ENCODE results near the gene PRKG1. TPM values are rescaled to one million over a fixed set of nuclear protein-coding genes. Genes with fewer than 3 reads are reported as not detected.
"Not testable (repeated sequence)": the region's sequence is repeated elsewhere in the genome, so short reads cannot be mapped to it uniquely, and the experiment has no call there.

The PRKG1 gene
- total and polyA plus RNA-seq, 2 experiments from 2014 or later: 10.7 to 21.8 TPM

DNA sequence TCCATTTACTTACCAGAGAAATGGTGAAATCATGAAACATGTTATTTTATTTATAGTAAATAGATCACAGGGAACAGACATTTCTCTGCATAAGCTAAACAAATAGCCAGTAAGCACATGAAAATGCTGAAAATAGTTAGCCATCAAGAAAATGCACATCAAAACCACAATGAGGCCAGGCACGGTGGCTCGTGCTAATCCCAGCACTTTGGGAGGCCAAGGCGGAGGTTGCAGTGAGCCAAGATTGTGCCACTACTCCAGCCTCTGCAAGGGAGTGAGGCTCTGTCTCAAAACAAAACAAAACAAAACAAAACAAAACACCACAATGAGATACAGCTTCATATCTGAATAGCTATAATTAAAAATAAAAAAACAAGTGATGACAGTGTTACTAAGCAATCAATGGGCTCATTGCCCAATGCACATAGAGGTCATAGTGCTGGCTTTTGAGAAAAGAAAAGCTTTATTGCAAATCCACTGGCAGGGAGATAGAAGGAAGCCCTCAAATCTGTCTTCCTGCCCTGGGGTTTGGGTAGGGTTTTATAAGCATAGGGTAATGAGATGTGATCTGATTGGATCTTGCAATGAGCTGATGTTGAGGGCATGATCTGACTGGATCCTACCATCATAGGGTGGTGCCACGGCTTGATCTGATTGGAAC lies 608.9 kb downstream of the PRKG1 start:
- Histone ChIP-seq H3K4me3 (no peak overlapping the region), H3K4me1 (ENCODE audit: insufficient read depth) (peaks cover 15% of the 10 kb centered on the region), H3K36me3 (ENCODE audit: low read depth) (no peaks in the 10 kb centered on the region), H4K20me1 (ENCODE audit: insufficient read depth) (no peaks in the 10 kb centered on the region), H3K4me2 (ENCODE audit: unreplicated experiment) (peak overlapping the region; percentile 31), H3K79me2 (ENCODE audit: insufficient read depth) (no peaks in the 10 kb centered on the region), H3K9me2 (ENCODE audit: insufficient read depth) (no peaks in the 10 kb centered on the region), H3K27me3 (replicated peaks; ENCODE audit: insufficient read depth) (no peaks in the 10 kb centered on the region), H2AFZ (no peak overlapping the region), H3K27ac (peak overlapping the region; percentile 17), H3F3A (ENCODE audit: insufficient read depth) (peaks cover 7% of the 10 kb centered on the region), H3K9me3 (ENCODE audit: low read depth) (no peaks in the 10 kb centered on the region), H3K9ac (no peak overlapping the region)
- in situ Hi-C loops (cut with MboI): no loop called here
- TF ChIP-seq EZH2phosphoT487 (IDR thresholded peaks at IDR 0.05; ENCODE audit: insufficient read depth, low read depth) (no peak), EZH2 (IDR thresholded peaks at IDR 0.05; ENCODE audit: insufficient read depth, poor library complexity, severe bottlenecking) (no peak)
- WGBS, 2 experiments (ENCODE audit: low coverage in 1 of 2, low lambda C conversion rate in 2 of 2, missing lambda C conversion rate in 2 of 2): 31 to 34% methylated on average over 4 of the region's 4 CpGs
- DNase-seq: peak; percentile 71

DNA sequence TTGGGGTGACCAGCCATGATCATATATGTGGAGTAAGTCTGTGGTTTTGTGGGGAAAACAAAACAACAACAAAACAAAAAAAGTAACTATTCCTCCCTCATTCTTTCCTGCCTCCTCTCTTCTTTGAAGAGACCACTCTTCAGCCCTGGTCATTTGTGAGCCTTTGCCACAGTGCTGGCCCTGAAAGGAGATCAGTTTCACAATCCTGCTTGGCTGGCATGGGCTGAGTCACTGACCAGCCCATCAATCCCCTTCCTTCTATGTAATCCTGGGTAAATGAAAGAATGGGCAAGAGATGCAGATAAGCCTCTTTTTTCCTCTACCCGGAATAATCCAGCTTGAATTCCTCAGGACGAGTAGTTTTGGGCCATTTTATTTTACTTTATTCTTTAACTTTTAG lies 611.5 kb downstream of the PRKG1 start:
- in situ Hi-C loops (cut with MboI): no loop called here
- Histone ChIP-seq H3K9ac (no peak overlapping the region), H3K79me2 (ENCODE audit: insufficient read depth) (no peaks in the 10 kb centered on the region), H3K4me3 (no peak overlapping the region), H3K4me2 (ENCODE audit: unreplicated experiment) (no peak overlapping the region), H3K27me3 (replicated peaks; ENCODE audit: insufficient read depth) (no peaks in the 10 kb centered on the region), H3K9me3 (ENCODE audit: low read depth) (no peaks in the 10 kb centered on the region), H4K20me1 (ENCODE audit: insufficient read depth) (no peaks in the 10 kb centered on the region), H3K36me3 (ENCODE audit: low read depth) (no peaks in the 10 kb centered on the region), H3F3A (ENCODE audit: insufficient read depth) (peaks cover 7% of the 10 kb centered on the region), H3K4me1 (ENCODE audit: insufficient read depth) (peaks cover 15% of the 10 kb centered on the region), H2AFZ (no peak overlapping the region), H3K9me2 (ENCODE audit: insufficient read depth) (no peaks in the 10 kb centered on the region), H3K27ac (no peak overlapping the region)
- 92 to 97% methylated on average over 2 of the region's 2 CpGs for WGBS, 2 experiments (ENCODE audit: low coverage in 1 of 2, low lambda C conversion rate in 2 of 2, missing lambda C conversion rate in 2 of 2)
- no peak for TF ChIP-seq EZH2 (IDR thresholded peaks at IDR 0.05; ENCODE audit: insufficient read depth, poor library complexity, severe bottlenecking)
- no peak for TF ChIP-seq EZH2phosphoT487 (IDR thresholded peaks at IDR 0.05; ENCODE audit: insufficient read depth, low read depth)
- DNase-seq: peak; percentile 59

DNA sequence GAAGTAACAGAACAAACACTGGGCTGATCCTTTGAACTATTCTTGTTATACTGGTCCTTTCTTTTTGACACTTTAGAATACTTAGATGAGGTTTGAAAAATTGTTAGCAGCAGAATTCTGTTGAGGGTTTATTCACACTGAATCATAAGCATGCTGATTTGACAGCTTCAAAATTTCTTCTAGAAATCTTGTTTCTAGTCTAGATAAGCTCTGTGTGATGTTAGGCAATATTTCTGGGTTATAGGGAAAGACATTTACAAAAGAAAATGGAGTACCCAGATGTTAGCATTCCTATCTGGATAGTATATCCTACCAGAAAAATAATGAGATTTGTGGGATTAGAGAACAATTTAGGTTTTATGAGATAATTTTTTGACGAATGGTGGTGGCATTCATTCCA lies 613.0 kb downstream of the PRKG1 start:
- Histone ChIP-seq H3K4me3 (no peak overlapping the region), H3K9me3 (ENCODE audit: low read depth) (no peaks in the 10 kb centered on the region), H3K4me2 (ENCODE audit: unreplicated experiment) (no peak overlapping the region), H3K79me2 (ENCODE audit: insufficient read depth) (no peaks in the 10 kb centered on the region), H2AFZ (no peak overlapping the region), H3K4me1 (ENCODE audit: insufficient read depth) (peaks cover 15% of the 10 kb centered on the region), H3K27ac (no peak overlapping the region), H3F3A (ENCODE audit: insufficient read depth) (peaks cover 13% of the 10 kb centered on the region), H4K20me1 (ENCODE audit: insufficient read depth) (no peaks in the 10 kb centered on the region), H3K36me3 (ENCODE audit: low read depth) (no peaks in the 10 kb centered on the region), H3K27me3 (replicated peaks; ENCODE audit: insufficient read depth) (no peaks in the 10 kb centered on the region), H3K9me2 (ENCODE audit: insufficient read depth) (no peaks in the 10 kb centered on the region), H3K9ac (no peak overlapping the region)
- no peak for DNase-seq
- in situ Hi-C loops (cut with MboI): no loop called here
- 39 to 44% methylated on average over 1 of the region's 1 CpG for WGBS, 2 experiments (ENCODE audit: low coverage in 1 of 2, low lambda C conversion rate in 2 of 2, missing lambda C conversion rate in 2 of 2)
- TF ChIP-seq EZH2 (IDR thresholded peaks at IDR 0.05; ENCODE audit: insufficient read depth, poor library complexity, severe bottlenecking): no peak
- TF ChIP-seq EZH2phosphoT487 (IDR thresholded peaks at IDR 0.05; ENCODE audit: insufficient read depth, low read depth): no peak

DNA sequence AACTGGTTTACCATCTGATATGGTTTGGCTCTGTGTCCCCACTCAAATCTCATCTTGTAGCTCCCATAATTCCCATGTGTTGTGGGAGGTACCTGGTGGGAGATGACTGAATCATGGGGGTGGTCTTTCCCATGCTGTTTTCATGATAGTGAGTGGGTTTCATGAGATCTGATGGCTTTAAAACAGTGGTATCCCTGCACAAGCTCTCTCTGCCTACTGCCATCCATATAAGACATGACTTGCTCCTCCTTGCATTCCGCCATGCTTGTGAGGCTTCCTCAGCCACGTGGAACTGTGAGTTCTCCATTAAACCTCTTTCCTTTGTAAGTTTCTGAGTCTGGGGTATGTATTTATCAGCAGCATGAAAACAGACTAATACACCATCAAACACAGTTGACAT lies 614.5 kb downstream of the PRKG1 start:
- H4K20me1 ChIP-seq (ENCODE audit: insufficient read depth); H3K9me2 ChIP-seq (ENCODE audit: insufficient read depth); H3K4me2 ChIP-seq (ENCODE audit: unreplicated experiment); H3K9ac ChIP-seq; H3K79me2 ChIP-seq (ENCODE audit: insufficient read depth); in situ Hi-C loops (cut with MboI); H3F3A ChIP-seq (ENCODE audit: insufficient read depth); H3K27ac ChIP-seq; H3K36me3 ChIP-seq (ENCODE audit: low read depth); H3K4me1 ChIP-seq (ENCODE audit: insufficient read depth); H3K27me3 ChIP-seq (replicated peaks; ENCODE audit: insufficient read depth); H2AFZ ChIP-seq; H3K4me3 ChIP-seq; DNase-seq; H3K9me3 ChIP-seq (ENCODE audit: low read depth): not testable (repeated sequence)
- 64 to 78% methylated on average over 2 of the region's 2 CpGs for WGBS, 2 experiments (ENCODE audit: low coverage in 1 of 2, low lambda C conversion rate in 2 of 2, missing lambda C conversion rate in 2 of 2)

DNA sequence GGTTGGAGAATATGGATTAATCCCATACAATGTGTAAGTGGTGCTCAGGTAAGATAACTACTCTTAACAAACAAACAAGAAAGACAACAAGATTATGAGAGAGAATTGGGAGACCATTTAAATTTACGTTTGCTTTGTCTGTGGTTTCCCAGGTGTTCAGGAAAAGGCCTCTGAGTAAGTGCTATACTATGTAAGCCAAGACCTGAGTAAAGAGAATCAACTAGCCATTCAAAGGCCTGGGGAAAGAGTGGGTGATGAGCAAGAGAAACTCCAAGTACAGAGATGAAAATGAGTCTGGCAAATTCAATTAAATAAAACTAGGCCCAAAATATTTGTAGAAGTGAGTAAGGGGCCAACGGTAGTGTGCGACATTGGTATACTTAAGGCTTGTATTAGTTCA lies 615.2 kb downstream of the PRKG1 start:
- H2AFZ ChIP-seq: no peak overlapping the region
- in situ Hi-C loops (cut with MboI): no loop called here
- H3K79me2 ChIP-seq (ENCODE audit: insufficient read depth): no peaks in the 10 kb centered on the region
- H3K36me3 ChIP-seq (ENCODE audit: low read depth): no peaks in the 10 kb centered on the region
- H3K4me1 ChIP-seq (ENCODE audit: insufficient read depth): no peaks in the 10 kb centered on the region; the same call in 1 of the 2 replicates
- no peak for DNase-seq
- H3K9ac ChIP-seq: no peak overlapping the region
- H3K9me2 ChIP-seq (ENCODE audit: insufficient read depth): no peaks in the 10 kb centered on the region
- H3K4me2 ChIP-seq (ENCODE audit: unreplicated experiment): no peak overlapping the region
- H3K4me3 ChIP-seq: no peak overlapping the region
- no peaks in the 10 kb centered on the region for H3K27me3 ChIP-seq (replicated peaks; ENCODE audit: insufficient read depth)
- no peaks in the 10 kb centered on the region for H3K9me3 ChIP-seq (ENCODE audit: low read depth)
- H3K27ac ChIP-seq: no peak overlapping the region
- H4K20me1 ChIP-seq (ENCODE audit: insufficient read depth): no peaks in the 10 kb centered on the region
- TF ChIP-seq EZH2 (IDR thresholded peaks at IDR 0.05; ENCODE audit: insufficient read depth, poor library complexity, severe bottlenecking) (no peak), EZH2phosphoT487 (IDR thresholded peaks at IDR 0.05; ENCODE audit: insufficient read depth, low read depth) (no peak)
- 91 to 95% methylated on average over 3 of the region's 3 CpGs for WGBS, 2 experiments (ENCODE audit: low coverage in 1 of 2, low lambda C conversion rate in 2 of 2, missing lambda C conversion rate in 2 of 2)
- 0 out of 2 replicates have a peak, but pooled peaks cover 8% of the 10 kb centered on the region for H3F3A ChIP-seq (ENCODE audit: insufficient read depth)

All from GM23248 (cell line).